ENCODE data around the gene MAGOH. TPM values are rescaled to one million over a fixed set of nuclear protein-coding genes. Genes with fewer than 3 reads are reported as not detected.

The MAGOH gene
- total and polyA plus RNA-seq, 9 of the 15 experiments (the other 6 are each of a cell fraction or from before 2014, with no cell fraction given), result 102 to 342 (median 135) TPM

GRCh38 chr1:53285546-53285945, 47.2 kb upstream of the MAGOH start (continued):
- TF ChIP-seq PRDM10 (IDR thresholded peaks at IDR 0.05; ENCODE audit: partially characterized antibody), result no peak
- TF ChIP-seq SMAD2 (IDR thresholded peaks at IDR 0.05; ENCODE audit: low read depth, low read length), result no peak
- TF ChIP-seq AFF4 (CRISPR knock-in tag; IDR thresholded peaks at IDR 0.05), result no peak
- TF ChIP-seq RAD51 (IDR thresholded peaks at IDR 0.05; ENCODE audit: borderline replicate concordance, low read depth), result no peak

All from K562 (cell line).